Adrenal gland (tissue), 12 donors: Measurements from ENCODE around the gene ZNF613. TPM values are rescaled to one million over a fixed set of nuclear protein-coding genes. Genes with fewer than 3 reads are reported as not detected.

Experiments used
- DNase-seq, 7 donors: peaks; one replicate each; pipeline ENCODE4 v3.0.0-alpha.2; 2019 to 2020
- H3K27ac ChIP-seq, 5 donors: fragments of 200-600 bp; sonication (generic) in 4 of 5; 1 replicate in 3 of 5; 2 replicates in 2 of 5; pipeline versions ENCODE4 v1.5.1 to v1.8.0; 2016 to 2020; ENCODE audit warnings: mild to moderate bottlenecking in 1 of 5
- H3K27me3 ChIP-seq: fragments of 200-600 bp; 2 replicates; pipeline ENCODE4 v1.8.0; 2021
- H3K36me3 ChIP-seq, 2 donors: fragments of 200-600 bp; replicated peaks in 1 of 2; 1 replicate in 1 of 2; 2 replicates in 1 of 2; pipeline versions ENCODE4 v1.5.1 to v1.8.0; 2018 to 2022
- H3K4me1 ChIP-seq, 2 donors: fragments of 200-600 bp; replicated peaks in 1 of 2; 1 replicate in 1 of 2; 2 replicates in 1 of 2; pipeline versions ENCODE4 v1.5.1 to v1.8.0; 2018 to 2021
- H3K4me3 ChIP-seq, 4 donors: fragments of 200-600 bp; sonication (generic) in 3 of 4; one replicate each; pipeline ENCODE4 v1.5.1; 2016 to 2018
- H3K9me3 ChIP-seq, 3 donors: fragments of 200-600 bp; sonication (generic) in 1 of 3; replicated peaks in 1 of 3; 1 replicate in 2 of 3; 2 replicates in 1 of 3; pipeline versions ENCODE4 v1.5.1 to v1.8.0; 2016 to 2021
- CTCF ChIP-seq, 6 experiments: fragments of 450-650 bp in 4 of 6; fragments of 200-600 bp in 2 of 6; sonication (generic) in 1 of 6; IDR thresholded peaks; 1 replicate in 5 of 6; 2 replicates in 1 of 6; pipeline versions ENCODE4 v1.5.1 to v1.8.0; 2016 to 2021; ENCODE audit warnings: antibody characterized with exemption in 6 of 6, mild to moderate bottlenecking in 2 of 6, moderate library complexity in 1 of 6
- POLR2A ChIP-seq, 2 donors: fragments of 450-650 bp; IDR thresholded peaks; one replicate each; pipeline ENCODE4 v1.6.1; 2017; ENCODE audit warnings: antibody characterized with exemption in 2 of 2, mild to moderate bottlenecking in 2 of 2, moderate library complexity in 1 of 2
- WGBS, 4 donors: extraction: QIAGEN DNeasy Blood & Tissue Kit in 2 of 4; methylation state at CpG; one replicate each; pipeline versions ENCODE4 v1.1.5 to v1.1.7; 2013 to 2017; 5-methylcytosine and 5-hydroxymethylcytosine counted together
- intact Hi-C, 2 donors: fragments of 100-400 bp; cut with DNase I; formaldehyde crosslinking; loops; one replicate each; pipeline versions ENCODE4 v1.14.1 to v1.15.0; 2022 to 2023
- polyA plus RNA-seq, 3 donors: library from polyadenylated mRNA; stranded (reverse); fragments of 200-250 nt in 2 of 3; fragments of 350-450 nt in 1 of 3; fragmentation: Illumina TruSeq in 1 of 3; extraction: RNeasy Lipid Tissue Mini Kit (QIAGEN cat#74804) in 1 of 3; gene quantifications; one replicate each; pipeline ENCODE4 v1.2.3, GENCODE V29; 2013 to 2014
- total RNA-seq, 9 donors: library from RNA; depleted of rRNA in 4 of 9; stranded (reverse); fragments of >200 nt in 4 of 9; fragments of 120-200 nt in 1 of 9; fragmentation: NEBNext Ultra II Directional in 1 of 9; extraction: Animal tissue kit (Norgen Biotek cat#: 25700) in 1 of 9; gene quantifications; one replicate each; pipeline versions ENCODE4 v1.1.0 to v1.2.4, GENCODE V29; 2013 to 2023
- donor health status: healthy with polysubstance abuse.
- donor health status: Bipolar disorder and iron deficiency.
- donor health status: DM: yes; HTN: yes; CAD: no.
- donor health status: DM: no; HTN: no; CAD: no.
- donor health status: DM: no; HTN: no; CAD: no.
- donor health status: DM: yes; HTN: yes; CAD: no.

Gene ZNF613
- total and polyA plus RNA-seq, 12 donors = 3.6 to 14.1 (median 5.4) TPM

GRCh38 chr19:51926426-51926783 lies 867 bp upstream of the ZNF613 start:
- no peak for DNase-seq
- WGBS, 4 donors = 17 to 22% (median 19%) methylated on average over 11 of the region's 11 CpGs
- Histone ChIP-seq H3K27ac (peak overlapping the region in 4 of 5 donors; percentile 78 to 93 (median 86)), H3K27me3 (no peaks in the 10 kb centered on the region), H3K36me3 (peaks cover 0 to 14% of the 10 kb centered on the region in 2 donors), H3K4me3 (peak overlapping the region in 2 of 4 donors; percentile 51 to 96), H3K4me1 (peaks cover 6 to 7% of the 10 kb centered on the region in 2 donors), H3K9me3 (peaks cover 0 to 25% (median 0%) of the 10 kb centered on the region in 3 donors)
- intact Hi-C loops = no loop called here
- TF ChIP-seq CTCF (IDR thresholded peaks at IDR 0.05) (no peak), POLR2A (IDR thresholded peaks at IDR 0.05) (no peak)

- Histone ChIP-seq H3K4me1 (peaks cover 6 to 7% of the 10 kb centered on the region in 2 donors), H3K9me3 (peaks cover 0 to 11% (median 0%) of the 10 kb centered on the region in 3 donors), H3K27ac (peak overlapping the region in 2 of 5 donors; percentile 78 to 93), H3K4me3 (peak overlapping the region; percentile 51 to 96 (median 61)), H3K27me3 (no peaks in the 10 kb centered on the region), H3K36me3 (peaks cover 0 to 18% of the 10 kb centered on the region in 2 donors)
- TF ChIP-seq CTCF (IDR thresholded peaks at IDR 0.05) (no peak), POLR2A (IDR thresholded peaks at IDR 0.05) (no peak)
- DNase-seq = no peak
- intact Hi-C loops = no loop called here
- WGBS, 4 donors = 28 to 31% (median 30%) methylated on average over 13 of the region's 13 CpGs
These were observed 587 bp downstream of the ZNF613 start for GRCh38 chr19:51927859-51928258.

GRCh38 chr19:51931921-51932320 lies 4.6 kb downstream of the ZNF613 start:
- Histone ChIP-seq H3K9me3 (peaks cover 0 to 3% (median 0%) of the 10 kb centered on the region in 3 donors), H3K27me3 (no peaks in the 10 kb centered on the region), H3K4me1 (peaks cover 6 to 7% of the 10 kb centered on the region in 2 donors), H3K4me3 (no peak overlapping the region), H3K36me3 (peaks cover 0 to 30% of the 10 kb centered on the region in 2 donors), H3K27ac (no peak overlapping the region)
- TF ChIP-seq CTCF (IDR thresholded peaks at IDR 0.05) (no peak), POLR2A (IDR thresholded peaks at IDR 0.05) (no peak)
- intact Hi-C loops = no loop called here
- WGBS, 4 donors = 87 to 97% (median 96%) methylated on average over 8 of the region's 8 CpGs
- DNase-seq = no peak

- Histone ChIP-seq H3K27me3 (no peaks in the 10 kb centered on the region), H3K36me3 (peaks cover 6 to 61% of the 10 kb centered on the region in 2 donors), H3K27ac (no peak overlapping the region), H3K9me3 (peaks cover 2 to 34% (median 8%) of the 10 kb centered on the region in 3 donors), H3K4me3 (no peak overlapping the region), H3K4me1 (no peaks in the 10 kb centered on the region)
- TF ChIP-seq CTCF (IDR thresholded peaks at IDR 0.05) = no peak
- no peak for TF ChIP-seq POLR2A (IDR thresholded peaks at IDR 0.05)
- intact Hi-C loops = no loop called here
- no peak for DNase-seq
- WGBS, 4 donors = 93 to 99% (median 96%) methylated on average over 2 of the region's 2 CpGs
These were observed 11.7 kb downstream of the ZNF613 start for GRCh38 chr19:51938936-51939335.
